ENCODE results near the gene MED9.

- TF ChIP-seq CTCF (IDR thresholded peaks at IDR 0.05; ENCODE audit: control extremely low read depth in 1 of 3, insufficient read depth in 1 of 3, low read depth in 1 of 3, low read length in 3 of 3) (no peak), BCL11A (IDR thresholded peaks at IDR 0.05; ENCODE audit: low read depth in 2 of 2, low read length in 2 of 2) (no peak), CHD1 (IDR thresholded peaks at IDR 0.05; ENCODE audit: low read depth, low read length) (no peak), POLR2A (IDR thresholded peaks at IDR 0.05; ENCODE audit: control extremely low read depth in 1 of 2, low read depth in 2 of 2, low read length in 2 of 2) (no peak), EZH2 (IDR thresholded peaks at IDR 0.05; ENCODE audit: low read depth, low read length, severe bottlenecking) (no peak), CREB1 (IDR thresholded peaks at IDR 0.05) (no peak), SIRT6 (IDR thresholded peaks at IDR 0.05; ENCODE audit: low read length) (no peak), RFX5 (IDR thresholded peaks at IDR 0.05; ENCODE audit: borderline replicate concordance, low read depth, low read length) (no peak)
- TF ChIP-seq, protein P1, sequence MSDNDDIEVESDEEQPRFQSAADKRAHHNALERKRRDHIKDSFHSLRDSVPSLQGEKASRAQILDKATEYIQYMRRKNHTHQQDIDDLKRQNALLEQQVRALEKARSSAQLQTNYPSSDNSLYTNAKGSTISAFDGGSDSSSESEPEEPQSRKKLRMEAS (IDR thresholded peaks at IDR 0.05) = no peak
Observed at GRCh38 chr17:17506181-17506741, 29.5 kb downstream of the MED9 start.
